Nephron progenitor cell (in vitro differentiated cells): ENCODE measurements around the gene TJP2.
"Not testable (repeated sequence)": the region's sequence is repeated elsewhere in the genome, so short reads cannot be mapped to it uniquely, and the experiment has no call there.

Experiments
- DNase-seq: peaks from one replicate; pipeline ENCODE4 v3.0.0; 2021
- H3K27ac Mint-ChIP-seq: 2 replicates; pipeline ENCODE4 v1.8.0; 2021; ENCODE audit warnings: mild to moderate bottlenecking, moderate library complexity, mixed read lengths
- H3K27me3 Mint-ChIP-seq: 2 replicates; pipeline ENCODE4 v1.8.0; 2021; ENCODE audit warnings: mild to moderate bottlenecking, low read depth, mixed read lengths; ENCODE audit not compliant: poor library complexity
- H3K36me3 Mint-ChIP-seq: 2 replicates; pipeline ENCODE4 v1.8.0; 2021; ENCODE audit warnings: low read depth, mixed read lengths
- H3K4me1 Mint-ChIP-seq: 2 replicates; pipeline ENCODE4 v1.8.0; 2021; ENCODE audit warnings: mixed read lengths
- H3K4me3 Mint-ChIP-seq: 2 replicates; pipeline ENCODE4 v1.8.0; 2021; ENCODE audit warnings: mild to moderate bottlenecking, moderate library complexity, mixed read lengths
- H3K9me3 Mint-ChIP-seq: 2 replicates; pipeline ENCODE4 v1.8.0; 2021; ENCODE audit warnings: mild to moderate bottlenecking, moderate library complexity, mixed read lengths
- TF ChIP-seq, protein P1 (sequence below): fragments of 200-600 bp; sonication (generic); IDR thresholded peaks from 2 replicates; pipeline ENCODE4 v1.5.0; 2021; ENCODE audit warnings: antibody characterized with exemption

TJP2 gene

DNA sequence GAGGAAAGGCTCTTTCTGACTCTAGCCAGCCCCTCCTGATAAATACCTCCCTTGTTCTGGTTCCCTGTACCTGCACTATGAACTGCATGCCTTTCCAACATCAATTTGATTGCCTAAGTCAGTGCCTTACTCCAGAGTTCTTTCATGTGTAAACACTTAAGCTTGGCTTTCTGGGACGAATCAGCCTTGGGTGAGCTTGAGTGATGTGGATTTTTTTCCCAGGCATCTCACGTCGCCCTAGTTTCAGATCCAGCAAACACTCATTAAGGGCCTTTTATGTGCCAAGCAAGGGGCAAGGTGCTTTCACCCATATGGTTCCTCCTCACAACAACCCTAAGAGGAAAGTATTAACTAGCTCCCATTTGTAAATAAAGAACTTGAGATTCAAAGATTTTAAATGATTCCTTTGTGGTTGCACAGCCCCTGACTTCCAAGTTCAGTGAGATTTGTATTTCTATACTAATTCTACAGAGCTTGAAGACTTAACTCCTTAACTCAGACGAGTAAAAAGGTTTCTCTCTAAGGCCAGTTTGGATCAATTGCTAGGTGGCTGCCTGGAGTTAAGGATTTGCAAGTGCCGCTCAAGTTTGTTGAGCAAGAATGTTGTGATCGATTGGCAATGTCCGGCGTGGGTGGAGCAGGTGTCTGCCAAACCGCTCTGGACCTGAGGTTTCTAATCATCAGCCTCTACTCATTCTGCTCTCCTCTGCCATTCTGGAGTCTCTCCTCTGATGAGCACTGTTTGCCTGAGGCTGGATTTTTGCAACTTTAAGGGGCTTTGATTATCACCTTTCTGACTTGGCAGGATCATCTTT is 20.2 kb upstream of the TJP2 start:
- peak overlapping the region; percentile 29 for H3K27ac Mint-ChIP-seq
- TF ChIP-seq, protein P1, sequence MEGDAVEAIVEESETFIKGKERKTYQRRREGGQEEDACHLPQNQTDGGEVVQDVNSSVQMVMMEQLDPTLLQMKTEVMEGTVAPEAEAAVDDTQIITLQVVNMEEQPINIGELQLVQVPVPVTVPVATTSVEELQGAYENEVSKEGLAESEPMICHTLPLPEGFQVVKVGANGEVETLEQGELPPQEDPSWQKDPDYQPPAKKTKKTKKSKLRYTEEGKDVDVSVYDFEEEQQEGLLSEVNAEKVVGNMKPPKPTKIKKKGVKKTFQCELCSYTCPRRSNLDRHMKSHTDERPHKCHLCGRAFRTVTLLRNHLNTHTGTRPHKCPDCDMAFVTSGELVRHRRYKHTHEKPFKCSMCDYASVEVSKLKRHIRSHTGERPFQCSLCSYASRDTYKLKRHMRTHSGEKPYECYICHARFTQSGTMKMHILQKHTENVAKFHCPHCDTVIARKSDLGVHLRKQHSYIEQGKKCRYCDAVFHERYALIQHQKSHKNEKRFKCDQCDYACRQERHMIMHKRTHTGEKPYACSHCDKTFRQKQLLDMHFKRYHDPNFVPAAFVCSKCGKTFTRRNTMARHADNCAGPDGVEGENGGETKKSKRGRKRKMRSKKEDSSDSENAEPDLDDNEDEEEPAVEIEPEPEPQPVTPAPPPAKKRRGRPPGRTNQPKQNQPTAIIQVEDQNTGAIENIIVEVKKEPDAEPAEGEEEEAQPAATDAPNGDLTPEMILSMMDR, result no peak
- no peak for DNase-seq
- H3K4me3 Mint-ChIP-seq, result no peak overlapping the region
- H3K9me3 Mint-ChIP-seq, result no peaks in the 10 kb centered on the region
- H3K36me3 Mint-ChIP-seq, result peaks cover 12% of the 10 kb centered on the region
- H3K4me1 Mint-ChIP-seq, result peaks cover 28% of the 10 kb centered on the region
- no peaks in the 10 kb centered on the region for H3K27me3 Mint-ChIP-seq

DNA sequence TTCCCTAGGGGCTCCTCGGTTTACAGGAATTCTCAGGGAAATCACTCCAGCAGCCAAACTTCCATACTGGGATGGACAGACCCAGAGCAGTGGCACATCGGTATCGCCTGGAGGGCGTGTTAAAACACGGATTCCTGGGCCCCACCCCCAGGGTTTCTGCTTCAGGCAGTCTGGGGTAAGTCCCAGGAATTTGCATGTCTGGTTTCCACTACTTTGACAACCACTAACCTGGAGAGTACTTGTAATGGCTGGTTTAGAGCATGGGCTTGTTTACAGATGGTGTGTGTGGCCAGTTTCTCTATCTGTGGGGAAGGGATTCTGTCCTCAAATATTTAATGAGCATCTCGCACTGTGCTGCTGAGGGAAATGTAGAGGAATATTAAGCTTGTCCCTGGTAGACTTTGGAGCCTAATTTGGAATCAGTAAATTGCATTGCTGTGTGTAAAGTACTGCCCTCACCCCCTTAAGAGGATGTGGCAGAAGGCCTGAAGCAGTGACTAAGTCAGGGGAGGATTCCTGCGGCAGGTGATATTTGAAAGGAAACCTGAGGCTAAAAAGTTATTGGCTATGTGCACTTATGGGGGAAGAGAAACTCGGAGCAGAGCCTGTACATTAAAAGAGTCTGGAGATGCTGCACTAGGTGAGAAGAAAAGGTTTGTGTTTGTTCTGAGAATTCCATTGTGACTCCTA is 18.6 kb upstream of the TJP2 start:
- H3K27me3 Mint-ChIP-seq, result no peaks in the 10 kb centered on the region
- H3K36me3 Mint-ChIP-seq, result peaks cover 21% of the 10 kb centered on the region
- TF ChIP-seq, protein P1, result no peak
- H3K4me3 Mint-ChIP-seq, result no peak overlapping the region
- no peak overlapping the region for H3K27ac Mint-ChIP-seq
- peaks cover 21% of the 10 kb centered on the region for H3K4me1 Mint-ChIP-seq
- peaks cover 3% of the 10 kb centered on the region for H3K9me3 Mint-ChIP-seq
- no peak for DNase-seq

DNA sequence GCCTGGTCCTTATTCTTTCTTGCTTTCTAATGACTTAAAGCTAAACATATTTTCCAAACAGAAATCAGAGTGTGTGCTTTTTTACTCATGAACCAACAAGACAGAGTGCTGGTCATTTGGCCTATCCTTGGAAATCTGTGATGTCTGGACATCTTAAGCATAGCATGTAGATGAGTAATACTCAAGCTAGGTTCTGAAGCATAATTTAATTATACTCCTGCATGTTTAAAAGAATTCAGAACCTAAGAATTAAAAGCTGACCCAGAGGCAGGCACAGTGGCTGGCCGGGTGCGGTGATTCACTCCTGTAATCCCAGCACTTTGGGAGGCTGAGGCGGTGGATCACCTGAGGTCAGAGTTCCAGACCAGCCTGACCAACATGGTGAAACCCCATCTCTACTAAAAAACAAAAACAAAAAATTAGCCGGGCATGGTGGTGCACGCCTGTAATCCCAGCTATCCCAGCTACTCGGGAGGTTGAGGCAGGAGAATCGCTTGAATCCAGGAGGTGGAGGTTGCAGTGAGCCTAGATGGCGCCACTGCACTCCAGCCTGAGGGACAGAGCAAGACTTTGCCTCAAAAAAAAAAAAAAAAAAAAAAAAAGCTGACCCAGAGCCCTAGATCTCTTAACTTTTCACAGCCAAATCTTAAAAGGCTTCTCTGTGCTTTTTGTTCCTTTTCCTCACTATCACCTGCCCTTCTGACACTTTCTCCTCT is 16.2 kb upstream of the TJP2 start:
- Mint-ChIP-seq H3K27ac (no peak overlapping the region), H3K36me3 (peaks cover 27% of the 10 kb centered on the region), H3K4me3 (no peak overlapping the region), H3K27me3 (no peaks in the 10 kb centered on the region), H3K4me1 (peaks cover 11% of the 10 kb centered on the region), H3K9me3 (peaks cover 8% of the 10 kb centered on the region)
- DNase-seq, result no peak
- TF ChIP-seq, protein P1, result no peak

DNA sequence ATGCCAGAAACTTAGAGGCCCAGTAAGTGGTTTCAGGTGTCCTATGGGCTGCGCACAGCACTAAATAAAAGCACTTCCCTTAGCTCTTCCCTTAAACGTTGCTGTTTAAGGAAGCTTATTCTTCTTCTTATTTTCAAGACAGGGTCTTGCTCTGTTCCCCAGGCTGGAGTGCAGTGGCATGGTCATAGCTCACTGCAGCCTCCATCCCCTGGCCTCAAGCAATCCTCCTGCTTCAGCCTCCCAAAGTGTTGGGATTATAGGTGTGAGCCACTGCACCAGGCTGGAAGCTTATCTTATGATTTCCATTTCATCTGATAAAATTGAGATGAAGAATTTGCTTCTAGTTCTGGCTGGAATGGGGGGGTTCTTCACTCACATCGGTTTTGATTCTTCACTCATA is 15.6 kb upstream of the TJP2 start:
- Mint-ChIP-seq H3K9me3 (peaks cover 8% of the 10 kb centered on the region), H3K4me3 (no peak overlapping the region), H3K36me3 (peaks cover 27% of the 10 kb centered on the region), H3K27me3 (no peaks in the 10 kb centered on the region), H3K27ac (no peak overlapping the region), H3K4me1 (peaks cover 10% of the 10 kb centered on the region)
- TF ChIP-seq, protein P1, result no peak
- DNase-seq, result no peak

DNA sequence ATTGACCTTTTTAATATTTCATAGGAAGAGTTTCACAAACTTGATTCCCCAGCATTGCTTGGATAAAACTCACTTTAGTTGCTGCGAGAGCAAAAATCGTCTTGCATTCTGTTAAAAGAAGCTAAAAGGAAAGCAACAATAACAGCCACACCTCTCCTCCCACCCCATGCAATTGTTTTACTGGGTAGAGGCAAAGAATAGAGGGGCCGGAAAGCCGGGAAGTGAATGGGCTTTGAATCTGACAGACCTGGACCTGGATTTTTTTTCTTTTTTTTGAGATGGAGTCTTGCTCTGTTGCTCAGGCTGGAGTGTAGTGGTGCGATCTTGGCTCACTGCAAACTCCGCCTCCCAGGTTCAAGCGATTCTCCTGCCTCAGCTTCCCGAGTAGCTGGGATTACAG is 9.5 kb upstream of the TJP2 start:
- Mint-ChIP-seq H3K27me3 (peaks cover 11% of the 10 kb centered on the region), H3K36me3 (peaks cover 22% of the 10 kb centered on the region)
- not testable (repeated sequence) for H3K4me1 Mint-ChIP-seq, H3K27ac Mint-ChIP-seq, DNase-seq, H3K4me3 Mint-ChIP-seq, H3K9me3 Mint-ChIP-seq

DNA sequence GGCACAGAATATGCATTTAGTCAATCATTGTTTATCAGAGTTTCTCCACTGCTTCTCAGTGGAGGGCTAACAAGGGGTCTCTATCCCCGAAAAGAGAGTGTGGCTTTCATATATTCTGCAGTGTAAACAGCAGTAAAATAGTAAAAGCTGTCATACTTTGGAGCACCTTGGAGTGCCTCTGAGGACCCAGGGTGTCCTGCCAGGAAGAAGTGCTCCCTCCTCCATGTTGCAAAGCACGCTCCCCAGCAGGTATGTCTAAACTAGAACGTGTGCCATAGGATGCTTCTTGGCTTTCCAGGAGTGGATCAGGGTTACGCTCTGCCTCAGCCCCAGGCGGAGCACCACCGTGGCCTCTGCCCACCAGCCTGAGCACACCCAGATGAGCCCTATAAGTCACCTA is 8.5 kb upstream of the TJP2 start:
- Mint-ChIP-seq H3K9me3 (peaks cover 5% of the 10 kb centered on the region), H3K36me3 (peaks cover 12% of the 10 kb centered on the region), H3K27me3 (peaks cover 11% of the 10 kb centered on the region), H3K27ac (no peak overlapping the region), H3K4me3 (no peak overlapping the region), H3K4me1 (peaks cover 7% of the 10 kb centered on the region)
- TF ChIP-seq, protein P1, result no peak
- no peak for DNase-seq
